ENCODE measurements around the gene TFF3.

- TF ChIP-seq CTCF (IDR thresholded peaks at IDR 0.05) = no peak
- no peak for TF ChIP-seq POLR2A (IDR thresholded peaks at IDR 0.05)
Observed at GRCh38 chr21:42350927-42351426, 35.8 kb upstream of the TFF3 start, which contains the start of gene TFF2.

All from lower leg skin (tissue), 3 donors.